Liver (tissue), 9 donors: Measurements from ENCODE around the gene TOB1. TPM values are rescaled to one million over a fixed set of nuclear protein-coding genes. Genes with fewer than 3 reads are reported as not detected.

Source experiments
- DNase-seq: peaks from one replicate; pipeline ENCODE4 v3.0.0-alpha.2; 2017; ENCODE audit warnings: low spot score
- H3K27ac ChIP-seq, 2 donors: one replicate each; pipeline ENCODE4 v1.7.0; 2013; ENCODE audit warnings: inconsistent platforms in 2 of 2, low read length in 2 of 2, control low read depth in 1 of 2, low read depth in 1 of 2, mild to moderate bottlenecking in 1 of 2
- H3K27me3 ChIP-seq, 4 donors: one replicate each; pipeline versions ENCODE4 v1.6.1 to v1.7.0; 2013; ENCODE audit warnings: low read length in 3 of 4, inconsistent platforms in 1 of 4, mild to moderate bottlenecking in 1 of 4, moderate library complexity in 1 of 4; ENCODE audit not compliant: control insufficient read depth in 4 of 4, insufficient read depth in 4 of 4
- H3K36me3 ChIP-seq, 4 donors: one replicate each; pipeline versions ENCODE4 v1.6.1 to v1.7.0; 2013; ENCODE audit warnings: low read length in 3 of 4, mild to moderate bottlenecking in 3 of 4, low read depth in 1 of 4, moderate library complexity in 1 of 4; ENCODE audit not compliant: control insufficient read depth in 4 of 4, insufficient read depth in 3 of 4
- H3K4me1 ChIP-seq, 4 donors: one replicate each; pipeline versions ENCODE4 v1.6.1 to v1.7.0; 2013; ENCODE audit warnings: low read length in 3 of 4, mild to moderate bottlenecking in 3 of 4, moderate library complexity in 1 of 4; ENCODE audit not compliant: control insufficient read depth in 4 of 4, insufficient read depth in 4 of 4
- H3K4me3 ChIP-seq, 3 donors: one replicate each; pipeline versions ENCODE4 v1.6.1 to v1.7.0; 2013; ENCODE audit warnings: low read length in 3 of 3, control low read depth in 1 of 3, low read depth in 1 of 3, mild to moderate bottlenecking in 1 of 3
- H3K9ac ChIP-seq, 2 donors: one replicate each; pipeline ENCODE4 v1.7.0; 2013; ENCODE audit warnings: low read length in 2 of 2, mild to moderate bottlenecking in 2 of 2, moderate library complexity in 2 of 2, control low read depth in 1 of 2, low read depth in 1 of 2
- H3K9me3 ChIP-seq, 4 donors: one replicate each; pipeline versions ENCODE4 v1.6.1 to v1.7.0; 2013; ENCODE audit warnings: low read length in 3 of 4; ENCODE audit not compliant: control insufficient read depth in 4 of 4
- ATF3 ChIP-seq: IDR thresholded peaks from 2 replicates; pipeline ENCODE4 v1.6.1; 2016; ENCODE audit warnings: antibody characterized with exemption
- CTCF ChIP-seq: fragments of 150-350 bp; IDR thresholded peaks from 2 replicates; pipeline ENCODE4 v1.5.1; 2017; ENCODE audit warnings: improper control_type of control experiment, low read depth, low read length; ENCODE audit not compliant: missing input control
- EGR1 ChIP-seq, 2 donors: IDR thresholded peaks; 2 replicates each; pipeline ENCODE4 v1.6.1; 2016 to 2018; ENCODE audit warnings: antibody characterized with exemption in 2 of 2, low read depth in 2 of 2
- FOXA1 ChIP-seq: IDR thresholded peaks from 2 replicates; pipeline ENCODE4 v1.6.1; 2016; ENCODE audit warnings: antibody characterized with exemption
- FOXA2 ChIP-seq: IDR thresholded peaks from 2 replicates; pipeline ENCODE4 v1.6.1; 2016; ENCODE audit warnings: antibody characterized with exemption
- GABPA ChIP-seq, 2 donors: IDR thresholded peaks in 1 of 2; conservative IDR thresholded peaks in 1 of 2; 2 replicates each; pipeline ENCODE4 v1.6.1; 2016; ENCODE audit warnings: antibody characterized with exemption in 2 of 2, mild to moderate bottlenecking in 1 of 2, moderate library complexity in 1 of 2
- HNF4A ChIP-seq, 2 donors: conservative IDR thresholded peaks; 2 replicates each; pipeline ENCODE4 v1.6.1; 2016; ENCODE audit warnings: antibody characterized with exemption in 2 of 2, mild to moderate bottlenecking in 2 of 2
- HNF4G ChIP-seq: IDR thresholded peaks from 2 replicates; pipeline ENCODE4 v1.6.1; 2016; ENCODE audit warnings: antibody characterized with exemption
- JUND ChIP-seq, 2 donors: IDR thresholded peaks; 2 replicates each; pipeline ENCODE4 v1.6.1; 2016; ENCODE audit warnings: antibody characterized with exemption in 2 of 2
- MAX ChIP-seq: IDR thresholded peaks from 2 replicates; pipeline ENCODE4 v1.6.1; 2016; ENCODE audit warnings: antibody characterized with exemption
- NR2F2 ChIP-seq: IDR thresholded peaks from 2 replicates; pipeline ENCODE4 v1.6.1; 2016; ENCODE audit warnings: antibody characterized with exemption
- RAD21 ChIP-seq, 2 donors: IDR thresholded peaks; 2 replicates each; pipeline ENCODE4 v1.6.1; 2016; ENCODE audit warnings: antibody characterized with exemption in 2 of 2, mild to moderate bottlenecking in 2 of 2
- REST ChIP-seq: IDR thresholded peaks from 2 replicates; pipeline ENCODE4 v1.6.1; 2016; ENCODE audit warnings: antibody characterized with exemption, mild to moderate bottlenecking
- RXRA ChIP-seq, 2 donors: IDR thresholded peaks; 2 replicates each; pipeline ENCODE4 v1.6.1; 2017 to 2018; ENCODE audit warnings: antibody characterized with exemption in 2 of 2, mild to moderate bottlenecking in 1 of 2
- SP1 ChIP-seq: IDR thresholded peaks from 2 replicates; pipeline ENCODE4 v1.6.1; 2018; ENCODE audit warnings: antibody characterized with exemption, mild to moderate bottlenecking
- TAF1 ChIP-seq: conservative IDR thresholded peaks from 2 replicates; pipeline ENCODE4 v1.6.1; 2016; ENCODE audit warnings: antibody characterized with exemption, mild to moderate bottlenecking
- YY1 ChIP-seq: IDR thresholded peaks from 2 replicates; pipeline ENCODE4 v1.6.1; 2016; ENCODE audit warnings: antibody characterized with exemption, mild to moderate bottlenecking
- ZBTB33 ChIP-seq: IDR thresholded peaks from 2 replicates; pipeline ENCODE4 v1.6.1; 2016; ENCODE audit warnings: antibody characterized with exemption
- WGBS: extraction: QIAGEN DNeasy Blood & Tissue Kit; methylation state at CpG from one replicate; pipeline ENCODE4 v1.1.7; 2013; 5-methylcytosine and 5-hydroxymethylcytosine counted together
- polyA plus RNA-seq, 2 donors: library from polyadenylated mRNA; stranded (reverse) in 1 of 2; unstranded in 1 of 2; fragments of 200-250 nt in 1 of 2; fragments of >200 nt in 1 of 2; fragmentation: Nextera tagmentation in 1 of 2; extraction: Ambion mirVana in 1 of 2; gene quantifications; one replicate each; pipeline versions ENCODE4 v1.2.1 to v1.2.3, GENCODE V29; 2013 to 2015
- total RNA-seq, 2 donors: library from RNA; depleted of rRNA; stranded (reverse); fragments of >200 nt; gene quantifications; one replicate each; pipeline ENCODE4 v1.2.3, GENCODE V29; 2014
- donor health status: healthy.
- donor health status: healthy.
- donor health status: healthy.
- donor health status: healthy.
- donor health status: healthy.

TOB1 gene
- total and polyA plus RNA-seq, 4 donors, result 10.2 to 132 (median 37.8) TPM

GRCh38 chr17:50913120-50913519 is 47.0 kb upstream of the TOB1 start:
- Histone ChIP-seq H3K9me3 (no peaks in the 10 kb centered on the region), H3K27me3 (no peaks in the 10 kb centered on the region), H3K4me1 (peaks cover 19 to 65% (median 43%) of the 10 kb centered on the region in 4 donors), H3K9ac (no peak overlapping the region), H3K27ac (no peak overlapping the region), H3K4me3 (no peak overlapping the region), H3K36me3 (no peaks in the 10 kb centered on the region)
- DNase-seq, result no peak
- WGBS, result 93% methylated on average over 2 of the region's 2 CpGs
- TF ChIP-seq RAD21 (IDR thresholded peaks at IDR 0.05) (no peak), NR2F2 (no peak), CTCF (no peak), FOXA1 (no peak), GABPA (IDR thresholded peaks at IDR 0.05 in 1 of 2, conservative IDR thresholded peaks at IDR 0.05 in 1 of 2) (no peak), FOXA2 (no peak), RXRA (IDR thresholded peaks at IDR 0.05) (no peak), REST (no peak), HNF4A (conservative IDR thresholded peaks at IDR 0.05) (no peak), TAF1 (no peak), MAX (no peak), YY1 (no peak), SP1 (no peak), HNF4G (no peak), JUND (IDR thresholded peaks at IDR 0.05) (no peak), ATF3 (no peak), EGR1 (IDR thresholded peaks at IDR 0.05; ENCODE audit: low read depth in 2 of 2) (no peak), ZBTB33 (no peak)
